Activated CD4-positive, CD25-positive, alpha-beta regulatory T cell treated with anti-CD3 and anti-CD28 coated beads, Interleukin-2, amount 50 U/mL, for 72 hours (primary cell): ENCODE results near the gene ATP1B3.
"Not testable (repeated sequence)": the region's sequence is repeated elsewhere in the genome, so short reads cannot be mapped to it uniquely, and the experiment has no call there.

Source experiments
- DNase-seq: peaks from one replicate; pipeline ENCODE4 v3.0.0; 2021

ATP1B3 gene

DNA sequence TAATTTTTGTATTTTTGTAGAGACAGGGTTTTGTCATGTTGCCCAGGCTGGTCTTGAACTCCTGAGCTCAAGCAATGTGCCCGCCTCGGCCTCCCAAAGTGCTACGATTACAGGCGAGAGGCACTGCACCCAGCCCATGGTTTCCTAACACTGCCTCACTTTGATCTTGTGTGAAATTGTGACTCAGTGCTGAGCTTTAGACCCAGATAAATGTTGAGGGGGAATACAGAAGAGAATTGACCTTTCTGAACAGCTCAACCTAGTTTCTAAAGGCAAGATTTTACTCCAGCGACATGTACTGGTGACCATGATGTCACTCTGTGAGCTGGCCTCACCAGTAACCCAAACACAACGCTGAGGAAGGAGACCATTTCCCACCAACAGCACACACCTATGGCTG is 73.5 kb downstream of the ATP1B3 start:
- no peak for DNase-seq

DNA sequence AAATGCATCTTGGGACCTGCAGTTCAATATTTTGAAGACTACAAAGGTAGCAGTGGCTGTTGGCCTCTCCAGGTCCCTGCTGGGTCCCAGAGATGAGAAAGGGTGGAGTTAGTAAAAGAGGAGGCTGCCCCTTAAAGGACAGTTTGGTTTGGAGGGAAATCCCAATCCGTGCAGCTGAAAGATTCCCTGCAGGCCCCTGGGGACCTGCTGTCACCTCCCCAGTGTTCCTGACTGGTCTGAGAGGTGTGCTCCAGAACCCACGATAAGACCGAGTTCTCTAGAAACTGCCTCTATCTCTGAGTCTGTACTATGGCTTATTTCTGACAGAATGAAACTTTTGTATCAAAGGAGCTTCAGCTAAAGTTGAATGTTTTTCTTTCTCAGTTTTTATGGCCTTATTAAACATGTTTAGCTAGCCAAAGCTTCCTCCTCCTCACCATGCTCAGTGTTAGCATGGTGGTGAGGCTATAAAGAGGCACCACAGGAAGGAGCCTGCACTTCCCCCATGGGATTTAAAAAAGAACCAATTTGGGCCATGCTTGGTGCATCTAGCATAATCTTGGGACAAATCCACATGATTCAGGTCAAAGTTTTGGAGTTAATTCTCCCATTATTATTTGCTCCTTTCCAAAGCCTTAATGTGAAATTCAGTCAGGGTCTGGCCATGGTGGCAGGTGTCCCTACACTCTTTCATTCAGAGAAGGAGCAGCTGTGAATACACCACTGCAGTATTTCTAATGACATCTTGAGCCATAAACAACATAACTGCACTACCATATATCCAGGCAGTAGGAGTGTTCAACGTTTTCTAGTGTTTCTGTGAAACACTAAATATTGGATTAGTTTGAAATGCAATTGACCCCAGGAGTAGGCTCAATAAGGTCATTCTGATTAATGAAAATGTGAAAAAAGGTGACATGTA is 74.4 kb downstream of the ATP1B3 start:
- DNase-seq = no peak

DNA sequence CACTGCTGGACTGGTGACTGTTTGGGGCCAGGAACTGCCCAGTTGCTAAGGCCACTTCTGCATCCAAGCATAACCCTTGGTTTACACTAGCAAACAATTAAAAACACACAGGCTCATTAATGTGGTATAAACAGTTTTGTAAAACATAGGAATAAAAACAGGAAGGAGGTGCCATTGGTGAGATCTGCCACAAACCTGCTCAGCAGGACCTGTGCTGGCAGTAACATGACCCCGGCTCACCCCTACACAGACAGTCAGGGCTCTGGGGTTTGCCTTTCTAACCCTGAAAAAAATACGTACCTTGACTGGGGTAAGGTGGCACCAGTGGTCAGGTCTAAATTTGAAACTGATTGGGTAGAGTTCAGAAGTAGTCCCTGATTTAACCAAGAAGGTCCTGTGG is 76.2 kb downstream of the ATP1B3 start:
- no peak for DNase-seq

DNA sequence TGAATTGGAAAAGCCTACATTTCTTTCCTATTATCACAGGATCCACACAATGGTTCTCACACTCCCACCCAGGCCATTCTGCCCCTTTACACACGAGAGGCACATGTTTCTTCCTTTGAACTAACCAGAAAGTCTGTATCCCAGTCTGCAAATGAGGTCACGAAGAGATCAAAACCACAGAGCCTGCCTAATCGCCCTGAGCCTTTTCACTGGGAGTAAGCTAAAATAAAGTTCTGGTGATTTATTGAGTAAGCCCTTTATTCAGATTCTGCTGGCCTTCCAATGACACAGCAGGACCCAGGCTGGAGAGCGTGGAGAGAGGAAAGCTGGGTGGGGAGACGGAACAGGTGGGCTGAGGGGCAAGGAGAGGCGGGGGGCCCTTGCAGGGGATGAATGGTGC is 78.7 kb downstream of the ATP1B3 start:
- no peak for DNase-seq

DNA sequence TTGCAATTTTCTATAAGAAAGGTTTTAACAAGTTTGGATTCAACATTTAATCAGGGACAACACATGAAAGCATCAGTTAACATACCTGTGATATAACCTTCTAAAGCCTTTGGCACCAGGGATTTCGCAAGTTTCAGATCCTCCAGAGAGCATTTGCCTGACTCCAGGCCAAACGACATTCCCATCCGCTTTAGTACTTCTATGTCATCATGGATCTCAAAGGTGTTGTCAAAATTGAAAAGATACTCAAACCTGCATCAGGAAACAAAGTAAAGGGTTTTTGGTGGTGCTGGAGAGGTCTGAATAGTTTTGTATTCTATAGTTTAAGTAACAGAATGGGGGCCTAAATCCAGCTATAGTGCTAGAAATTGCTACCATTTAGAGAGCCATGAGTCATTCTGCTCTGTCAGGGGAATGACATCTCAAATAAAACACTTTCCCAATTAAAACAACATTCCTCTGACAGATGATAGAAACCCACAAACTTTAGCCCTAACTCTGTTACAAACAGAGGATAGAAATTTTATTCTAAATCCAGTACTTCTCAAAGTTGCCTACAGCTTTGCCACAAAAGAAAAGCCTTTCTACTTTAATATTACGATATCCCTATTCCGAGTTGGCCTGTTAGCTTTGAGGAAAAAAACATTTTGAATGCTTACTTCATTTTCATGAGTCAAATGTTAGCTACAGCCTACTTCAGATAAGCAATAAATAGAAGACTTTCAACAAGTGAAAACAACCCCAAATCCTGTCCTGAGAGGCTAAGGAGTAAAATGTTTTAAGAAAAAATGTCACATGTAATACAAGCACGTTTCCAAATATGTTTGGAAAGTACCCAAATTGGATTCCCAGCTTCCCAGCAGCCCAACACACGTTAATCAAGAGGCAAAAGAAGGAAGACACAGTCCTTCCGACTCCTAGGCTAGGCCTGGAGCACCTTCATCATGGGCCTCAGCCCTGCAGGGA is 83.4 kb downstream of the ATP1B3 start:
- DNase-seq = no peak

DNA sequence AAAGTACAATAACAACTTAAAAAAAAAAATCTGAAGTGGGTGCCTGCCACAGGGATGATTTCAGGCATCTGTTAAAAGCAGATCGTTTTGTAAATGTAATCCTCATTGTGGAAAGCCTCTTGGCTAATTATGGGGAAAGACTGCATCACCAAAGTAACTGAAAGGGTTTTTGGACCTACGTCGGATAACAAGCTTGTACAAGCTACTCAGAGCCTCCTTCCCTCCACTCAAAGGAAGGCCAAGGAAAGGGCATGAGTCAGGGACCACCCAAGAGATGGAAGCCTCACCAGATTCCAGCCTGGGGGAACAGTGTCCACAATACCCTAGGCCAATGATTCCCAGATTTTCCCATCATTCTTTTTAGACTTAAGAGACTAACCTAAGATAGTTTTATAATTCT is 84.3 kb downstream of the ATP1B3 start:
- no peak for DNase-seq

DNA sequence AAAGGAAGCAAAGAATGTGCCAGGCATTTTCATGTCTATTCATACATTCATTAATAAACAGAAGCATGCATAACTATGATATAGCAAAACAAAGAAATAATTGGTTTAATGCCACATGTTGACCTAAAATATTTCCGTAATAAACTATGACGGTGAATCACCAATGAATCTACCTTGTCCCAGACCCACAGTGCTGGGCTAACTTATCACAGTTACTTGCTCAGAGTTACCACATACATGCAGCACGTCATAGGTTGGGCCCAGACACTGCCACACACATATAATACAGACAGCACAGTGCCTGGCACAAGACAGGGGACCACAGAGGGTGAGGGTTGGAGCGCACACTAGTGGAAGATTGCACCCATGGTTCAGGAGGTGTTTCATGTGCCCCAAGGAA is 86.9 kb downstream of the ATP1B3 start:
- no peak for DNase-seq

DNA sequence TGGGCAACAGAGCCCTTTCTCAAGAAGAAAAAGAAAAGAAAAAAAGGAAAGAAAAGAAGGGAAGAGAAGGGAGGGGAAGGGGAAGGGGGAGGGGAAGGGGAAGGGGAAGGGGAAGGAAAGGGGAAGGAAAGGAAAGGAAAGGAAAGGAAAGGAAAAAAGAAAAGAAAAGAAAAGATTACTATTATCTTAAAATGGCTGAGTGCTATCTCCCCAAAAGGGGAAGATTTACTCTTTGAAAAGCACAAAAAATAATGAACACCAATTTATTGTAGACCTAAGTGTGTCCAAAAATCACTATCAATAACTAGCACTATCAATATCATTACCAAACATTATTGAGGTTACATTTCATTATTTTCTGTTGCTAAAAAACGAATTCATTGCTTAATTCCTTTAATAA is 89.0 kb downstream of the ATP1B3 start:
- no peak for DNase-seq

DNA sequence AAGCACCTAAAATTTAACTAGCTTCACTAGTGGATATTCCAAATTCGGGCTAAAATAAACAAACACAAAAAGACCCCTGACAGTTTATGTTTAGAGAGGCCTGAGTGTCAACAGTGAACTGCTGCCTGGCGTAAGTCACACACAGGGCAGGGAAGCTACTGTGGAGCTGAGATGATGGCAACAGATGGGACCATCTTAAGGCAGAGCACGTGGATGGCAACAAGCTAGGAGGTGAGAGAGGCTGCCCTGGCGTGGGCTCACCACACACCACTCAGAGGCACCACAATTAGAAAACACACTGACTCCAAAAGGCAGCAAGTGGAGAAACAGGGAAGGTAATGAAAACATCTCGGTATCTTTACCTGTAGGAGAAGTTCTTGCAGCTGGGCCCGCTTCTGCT is 93.3 kb downstream of the ATP1B3 start:
- DNase-seq = no peak

DNA sequence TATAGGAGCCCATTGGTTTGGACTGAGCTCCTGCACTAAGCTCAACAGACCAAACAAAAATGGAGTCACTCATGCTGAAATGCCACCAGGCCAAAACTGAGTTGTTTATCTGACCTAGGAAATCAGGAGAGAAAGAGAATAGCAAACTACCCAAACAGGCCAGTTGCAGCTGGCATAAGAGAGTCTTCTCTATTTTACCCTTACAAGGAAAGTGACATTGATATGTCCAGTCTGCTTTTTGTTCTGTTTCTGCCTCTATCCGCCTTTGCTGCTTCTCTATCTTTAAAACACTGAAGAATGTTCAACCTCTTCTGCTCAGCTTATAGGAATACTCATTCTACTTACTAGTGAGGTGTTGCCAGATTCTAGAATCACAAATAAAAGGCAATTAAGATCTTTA is 95.1 kb downstream of the ATP1B3 start:
- DNase-seq = no peak

DNA sequence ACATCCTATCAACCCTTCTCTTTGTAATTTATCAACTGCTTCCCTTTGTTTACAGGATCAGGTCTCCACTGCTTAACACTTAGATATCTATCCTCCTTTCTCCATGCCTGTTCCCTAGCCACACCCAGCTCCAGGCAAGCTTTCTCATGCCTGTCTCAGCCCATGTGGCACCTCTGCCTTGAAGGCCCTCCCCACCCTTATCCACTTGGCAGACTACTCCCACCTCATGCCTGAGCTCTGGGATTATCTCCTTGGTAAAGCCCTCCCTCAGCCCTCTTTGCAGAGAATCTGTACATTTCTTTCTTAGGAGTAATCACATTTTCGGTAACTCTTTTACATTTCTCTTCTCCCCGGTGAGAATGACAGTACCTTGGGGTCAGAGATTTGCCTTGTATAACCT is 96.0 kb downstream of the ATP1B3 start:
- no peak for DNase-seq

DNA sequence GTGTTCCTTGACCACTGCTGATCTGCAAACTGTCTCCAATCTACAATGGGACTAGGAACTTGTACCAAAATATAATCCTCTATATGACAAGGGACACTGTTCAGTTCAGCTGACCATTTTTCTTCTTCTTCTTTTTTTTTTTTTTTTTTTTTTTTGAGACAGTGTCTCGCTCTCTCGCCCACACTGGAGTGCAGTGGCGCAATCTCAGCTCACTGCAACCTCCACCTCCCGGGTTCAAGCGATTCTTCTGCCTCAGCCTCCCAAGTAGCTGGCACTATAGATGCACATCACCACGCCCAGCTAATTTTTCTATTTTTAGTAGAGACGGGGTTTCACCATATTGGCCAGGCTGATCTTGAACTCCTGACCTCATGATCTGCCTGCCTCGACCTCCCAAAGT is 98.3 kb downstream of the ATP1B3 start:
- not testable (repeated sequence) for DNase-seq
